HFF-Myc (cell line): ENCODE measurements around the gene LRRFIP1.

Experiments used
- DNase-seq: peaks from one replicate; pipeline ENCODE4 v3.0.0-alpha.2; 2011; ENCODE audit warnings: low read depth; ENCODE audit errors: extremely low read depth
- H3K4me3 ChIP-seq: replicated peaks from 2 replicates; pipeline ENCODE4 v1.5.1; 2011; ENCODE audit warnings: low read depth, mild to moderate bottlenecking, control low read depth, low read length
- CTCF ChIP-seq: IDR thresholded peaks from 2 replicates; pipeline ENCODE4 v1.5.1; 2012; ENCODE audit warnings: mild to moderate bottlenecking, low read depth, low read length, control low read depth; ENCODE audit errors: missing control alignments

The LRRFIP1 gene

GRCh38 chr2:237694415-237695194 is 67.2 kb downstream of the LRRFIP1 start:
- no peak for TF ChIP-seq CTCF
- peak overlapping the region; percentile 94 for H3K4me3 ChIP-seq
- DNase-seq, result no peak

- peak overlapping the region; percentile 94; the same call in 1 of the 2 replicates for H3K4me3 ChIP-seq
- DNase-seq, result peak; percentile 96
- TF ChIP-seq CTCF, result no peak
These were observed 67.9 kb downstream of the LRRFIP1 start for GRCh38 chr2:237695201-237695780.

GRCh38 chr2:237696461-237696860 is 69.1 kb downstream of the LRRFIP1 start:
- no peak for DNase-seq
- no peak for TF ChIP-seq CTCF
- no peak overlapping the region for H3K4me3 ChIP-seq

GRCh38 chr2:237697586-237698357 is 70.4 kb downstream of the LRRFIP1 start:
- H3K4me3 ChIP-seq, result no peak overlapping the region
- no peak for TF ChIP-seq CTCF
- no peak for DNase-seq

GRCh38 chr2:237698358-237698694 is 70.9 kb downstream of the LRRFIP1 start:
- no peak for TF ChIP-seq CTCF
- no peak overlapping the region for H3K4me3 ChIP-seq
- DNase-seq, result no peak

GRCh38 chr2:237699870-237700511 is 72.6 kb downstream of the LRRFIP1 start:
- TF ChIP-seq CTCF, result no peak
- no peak for DNase-seq
- H3K4me3 ChIP-seq, result no peak overlapping the region
